Fibroblast of mammary gland (primary cell): Measurements from ENCODE around the gene PPIA.
"Not testable (repeated sequence)": the region's sequence is repeated elsewhere in the genome, so short reads cannot be mapped to it uniquely, and the experiment has no call there.

Experiments
- DNase-seq: peaks from one replicate; pipeline ENCODE4 v3.0.0-alpha.2; 2010; ENCODE audit warnings: low read depth
- H3K4me3 ChIP-seq: 2 replicates; pipeline ENCODE4 v1.5.1; 2011; ENCODE audit warnings: low read depth, mild to moderate bottlenecking, low read length, moderate library complexity; ENCODE audit not compliant: control insufficient read depth
- CTCF ChIP-seq: conservative IDR thresholded peaks from 2 replicates; pipeline ENCODE4 v1.5.1; 2011; ENCODE audit warnings: low read depth, low read length, inconsistent platforms; ENCODE audit not compliant: control insufficient read depth, insufficient read depth

The PPIA gene

DNA sequence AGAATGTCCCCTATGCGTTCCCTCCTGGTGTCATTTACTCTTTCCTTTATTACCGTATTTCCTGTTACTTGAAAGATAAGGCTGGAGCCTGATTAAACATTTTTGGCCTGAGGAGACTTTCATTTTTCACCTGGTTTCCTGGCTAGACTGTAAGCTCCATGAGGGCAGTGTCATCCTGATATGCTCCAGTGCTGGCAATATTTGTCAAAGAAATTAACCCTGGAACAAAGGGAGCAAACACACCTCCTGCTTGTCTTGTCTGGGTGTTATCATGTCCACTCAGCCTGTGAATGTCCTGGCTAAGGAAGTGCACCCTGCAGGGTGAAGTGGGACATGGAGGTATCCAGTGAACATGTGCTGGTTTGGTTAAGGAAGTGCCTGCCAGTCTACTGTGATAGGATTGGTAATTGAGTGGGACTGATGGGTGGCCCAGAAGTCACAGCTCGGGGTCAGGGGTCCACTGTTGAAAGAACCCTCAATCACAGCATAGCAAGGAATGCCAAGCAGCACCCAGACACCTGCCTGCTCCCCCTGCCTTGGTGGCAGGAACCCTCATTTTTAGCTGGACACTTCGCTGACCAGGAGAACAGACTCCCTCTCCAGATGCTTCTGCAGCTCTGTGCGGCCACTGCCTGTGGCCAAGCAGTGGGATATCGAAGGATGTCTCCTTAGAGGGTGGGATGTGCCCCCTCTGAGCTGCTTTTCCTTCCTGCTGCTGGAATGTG is 20.9 kb upstream of the PPIA start:
- H3K4me3 ChIP-seq, result no peak overlapping the region
- no peak for DNase-seq

GRCh38 chr7:44776211-44776610 is 20.3 kb upstream of the PPIA start:
- no peak overlapping the region for H3K4me3 ChIP-seq
- TF ChIP-seq CTCF, result no peak
- DNase-seq, result no peak

More for the DNA sequence above, 20.9 kb upstream of the PPIA start:
- TF ChIP-seq CTCF, result no peak

- DNase-seq, result no peak
- no peak overlapping the region for H3K4me3 ChIP-seq
- TF ChIP-seq CTCF, result no peak
Measured at GRCh38 chr7:44782460-44782859, 14.0 kb upstream of the PPIA start.

DNA sequence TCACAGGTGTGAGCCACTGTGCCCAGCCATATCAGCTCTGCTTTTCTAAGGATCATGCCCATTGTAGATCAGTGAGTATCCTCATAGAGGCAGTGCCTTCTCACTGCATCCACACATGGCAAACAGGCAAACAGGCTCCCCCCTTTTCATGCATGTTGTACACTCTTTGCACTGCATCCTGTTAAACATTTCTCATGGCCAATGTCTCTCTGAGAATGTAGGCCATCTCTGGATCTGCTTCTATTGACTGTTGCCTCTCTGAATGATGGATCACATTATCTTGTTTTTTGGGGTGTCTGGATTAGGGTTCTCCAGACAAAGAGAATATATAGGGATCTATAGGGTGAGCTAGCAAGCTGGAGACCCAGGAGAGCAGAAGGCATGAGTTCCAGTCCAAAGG is 13.1 kb upstream of the PPIA start:
- TF ChIP-seq CTCF, result no peak
- no peak overlapping the region for H3K4me3 ChIP-seq
- DNase-seq, result no peak

- H3K4me3 ChIP-seq, result no peak overlapping the region
- DNase-seq, result no peak
- TF ChIP-seq CTCF, result no peak
Measured at GRCh38 chr7:44784364-44784763, 12.1 kb upstream of the PPIA start.

GRCh38 chr7:44785218-44785617 is 11.3 kb upstream of the PPIA start:
- H3K4me3 ChIP-seq, DNase-seq: not testable (repeated sequence)

- no peak for TF ChIP-seq CTCF
- DNase-seq, result no peak
- no peak overlapping the region for H3K4me3 ChIP-seq
Measured at GRCh38 chr7:44787041-44787440, 9.4 kb upstream of the PPIA start.
